ENCODE results near the gene LRRC58.
"Not testable (repeated sequence)": the region's sequence is repeated elsewhere in the genome, so short reads cannot be mapped to it uniquely, and the experiment has no call there.

Gene LRRC58

DNA sequence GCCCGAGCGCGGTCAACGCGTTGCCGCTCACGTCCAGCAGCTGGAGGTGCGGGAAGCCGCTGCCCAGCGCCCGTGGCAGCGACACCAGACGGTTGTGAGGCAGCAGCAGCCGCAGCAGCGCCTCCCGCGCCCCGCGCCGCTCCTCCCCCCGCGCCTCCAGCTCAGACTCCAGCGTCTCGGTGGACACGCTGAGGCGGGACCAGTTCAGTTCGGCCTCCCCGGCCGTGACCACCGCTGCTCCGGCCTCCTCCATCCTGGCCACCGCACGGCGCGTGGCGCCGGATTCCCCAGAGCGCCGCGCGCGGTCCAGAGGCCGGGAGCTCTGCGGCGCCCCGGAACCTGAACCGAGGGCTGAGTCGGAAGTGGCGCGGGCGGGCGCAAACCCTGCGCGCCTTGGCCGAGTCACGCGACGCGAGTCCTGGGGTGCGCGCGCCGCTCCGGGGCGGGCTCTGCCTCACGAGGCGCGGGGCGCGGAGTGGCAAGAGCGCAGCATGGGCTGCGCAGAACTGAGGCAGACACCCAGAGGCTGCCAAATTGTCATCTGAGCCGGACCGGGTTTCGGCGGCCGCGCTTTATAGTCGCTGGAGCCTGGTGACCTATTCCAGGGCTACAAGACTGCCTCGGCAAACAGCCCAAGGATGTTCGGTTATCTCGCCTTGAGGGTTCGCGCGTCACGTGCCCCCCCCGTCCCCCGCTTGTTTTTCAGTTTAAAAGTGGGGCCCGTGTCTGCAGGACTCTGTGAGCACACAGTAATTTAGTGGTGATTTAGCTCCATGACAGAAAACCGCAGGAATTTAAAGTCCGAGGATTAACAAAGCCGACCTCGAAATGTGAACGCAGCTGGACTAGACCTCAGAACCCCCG is at the start of gene LRRC58:
LRRC58 (minus strand) TSS at position 364 of the 864 bp plus-strand sequence; CDS start at position 253, 111 bp downstream.
- DNase-seq (ENCODE audit: low spot score) = peak; percentile 94

DNA sequence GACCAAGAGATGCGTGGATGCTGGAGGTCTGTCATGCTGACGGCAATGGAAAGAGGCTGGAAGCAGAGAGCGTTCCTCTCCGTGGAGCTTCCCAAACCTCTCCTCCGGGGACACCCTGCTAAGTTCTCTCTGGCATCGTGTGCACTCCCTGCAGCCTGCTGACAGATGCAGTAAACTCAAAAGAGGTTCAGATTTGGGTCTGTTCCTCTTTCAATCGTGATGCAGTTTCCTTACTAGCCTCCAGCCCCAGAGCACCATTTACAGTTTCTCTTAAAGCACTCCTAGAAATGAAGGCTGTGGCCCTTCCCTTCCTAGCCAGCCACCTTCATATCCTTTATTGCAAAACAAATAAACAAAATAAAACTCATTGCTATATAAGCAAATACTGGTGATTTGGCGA is 47.3 kb upstream of the LRRC58 start:
- no peak for DNase-seq (ENCODE audit: low spot score)

DNA sequence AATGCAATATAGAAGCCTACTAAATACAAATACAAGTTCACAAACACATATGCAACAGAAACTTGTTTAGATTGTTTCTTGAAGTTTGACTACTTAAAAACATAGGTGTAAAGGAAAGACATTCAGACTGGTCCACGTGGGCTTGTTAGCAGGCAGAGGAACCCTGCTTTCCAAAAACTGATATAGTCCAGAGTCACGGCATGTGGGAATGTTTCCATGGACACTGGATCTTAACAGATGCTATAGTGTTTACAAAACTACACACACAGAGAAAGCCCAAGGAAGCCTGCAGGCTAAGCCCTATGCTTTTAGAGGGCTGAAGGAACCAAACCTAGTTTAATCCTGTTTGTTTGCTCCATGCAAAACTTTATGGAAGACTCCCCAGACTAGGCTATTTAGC is 45.2 kb upstream of the LRRC58 start:
- no peak for DNase-seq (ENCODE audit: low spot score)

DNA sequence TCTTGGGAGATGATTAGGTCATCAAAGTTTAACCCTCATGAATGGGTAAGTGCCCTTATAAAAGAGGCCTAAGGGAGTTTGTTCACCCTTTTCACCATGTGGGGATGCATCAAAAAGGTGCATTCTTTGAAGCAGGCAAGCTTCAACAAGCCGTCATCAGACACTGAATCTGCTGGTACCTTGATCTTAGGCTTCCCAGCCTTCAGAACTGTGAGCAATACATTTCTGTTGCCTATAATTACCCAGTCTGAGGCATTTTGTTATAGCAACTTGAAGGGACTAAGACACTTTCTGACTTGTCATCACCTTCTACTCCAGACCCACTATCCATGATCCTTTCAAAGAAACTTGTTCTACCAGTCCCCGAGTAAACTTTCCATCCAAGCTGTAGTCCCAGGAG is 44.6 kb upstream of the LRRC58 start:
- no peak for DNase-seq (ENCODE audit: low spot score)

DNA sequence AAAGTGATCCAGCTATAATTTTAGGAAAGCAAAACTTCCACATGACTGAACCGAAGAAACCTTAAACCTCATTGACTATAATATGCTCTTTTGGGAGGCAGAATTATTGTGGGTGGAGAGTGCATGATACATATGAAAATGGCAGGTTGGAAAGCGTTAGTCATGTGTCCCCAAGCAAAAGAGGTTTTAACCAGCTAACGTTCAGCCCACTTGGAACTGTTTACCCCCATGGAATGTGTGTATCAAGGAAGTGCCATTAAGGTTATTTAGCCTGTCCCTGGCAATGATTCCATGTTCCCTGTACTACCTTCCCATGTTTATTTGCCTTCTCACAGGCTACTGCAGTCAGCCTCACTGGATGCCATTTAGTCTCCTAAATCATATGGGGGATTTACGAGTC is 44.1 kb upstream of the LRRC58 start:
- no peak for DNase-seq (ENCODE audit: low spot score)

DNA sequence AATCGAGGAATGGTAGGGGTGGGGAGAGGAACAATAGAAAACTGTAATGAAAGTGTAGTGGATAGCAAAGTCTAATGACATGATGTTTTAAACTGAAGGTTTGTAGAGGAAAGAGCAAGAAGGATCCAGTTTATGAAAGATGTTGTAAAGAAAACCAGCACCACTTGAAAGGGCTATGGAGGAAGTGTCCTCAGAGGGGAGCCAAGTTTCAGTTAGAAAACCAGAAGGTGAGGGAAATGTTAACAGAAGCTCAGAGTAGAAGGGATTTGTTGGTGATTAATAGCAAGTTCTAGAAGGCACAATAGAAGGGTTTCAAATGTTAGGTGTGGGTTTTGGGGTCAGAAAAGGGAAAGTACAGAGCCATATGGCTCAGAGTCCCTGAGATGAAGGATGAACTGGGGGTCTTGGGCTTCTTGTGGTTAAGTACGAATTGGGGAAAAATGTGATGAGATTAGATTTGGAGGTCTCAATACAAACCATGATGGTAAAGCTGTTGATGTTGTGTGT is 33.8 kb upstream of the LRRC58 start:
- no peak for DNase-seq (ENCODE audit: low spot score)

DNA sequence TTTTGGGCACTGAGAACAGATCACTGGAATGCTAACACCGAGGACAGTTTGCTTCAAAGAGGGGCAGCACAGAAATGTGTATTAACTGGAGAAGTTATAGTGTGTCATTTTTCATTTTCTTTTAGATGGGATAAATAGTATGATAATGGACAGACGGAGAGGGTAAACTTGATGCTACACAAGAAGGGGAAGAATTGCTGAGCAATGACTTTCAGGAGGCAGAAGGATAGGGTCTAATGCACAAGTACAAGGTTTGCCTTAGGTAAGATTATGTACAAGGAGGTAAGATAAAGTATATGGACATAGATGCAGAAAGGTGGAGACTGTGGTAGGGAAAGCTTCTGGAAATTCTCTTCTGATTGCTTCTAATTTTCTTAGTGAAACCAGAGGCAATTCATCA is 32.3 kb upstream of the LRRC58 start:
- no peak for DNase-seq (ENCODE audit: low spot score)

DNA sequence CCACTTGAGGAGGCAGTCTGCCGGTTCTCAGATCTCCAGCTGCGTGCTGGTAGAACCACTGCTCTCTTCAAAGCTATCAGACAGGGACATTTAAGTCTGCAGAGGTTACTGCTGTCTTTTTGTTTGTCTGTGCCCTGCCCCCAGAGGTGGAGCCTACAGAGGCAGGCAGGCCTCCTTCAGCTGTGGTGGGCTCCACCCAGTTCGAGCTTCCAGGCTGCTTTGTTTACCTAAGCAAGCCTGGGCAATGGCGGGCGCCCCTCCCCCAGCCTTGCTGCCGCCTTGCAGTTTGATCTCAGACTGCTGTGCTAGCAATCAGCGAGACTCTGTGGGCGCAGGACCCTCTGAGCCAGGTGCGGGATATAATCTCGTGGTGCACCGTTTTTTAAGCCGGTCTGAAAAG is 28.8 kb upstream of the LRRC58 start:
- not testable (repeated sequence) for DNase-seq (ENCODE audit: low spot score)

DNA sequence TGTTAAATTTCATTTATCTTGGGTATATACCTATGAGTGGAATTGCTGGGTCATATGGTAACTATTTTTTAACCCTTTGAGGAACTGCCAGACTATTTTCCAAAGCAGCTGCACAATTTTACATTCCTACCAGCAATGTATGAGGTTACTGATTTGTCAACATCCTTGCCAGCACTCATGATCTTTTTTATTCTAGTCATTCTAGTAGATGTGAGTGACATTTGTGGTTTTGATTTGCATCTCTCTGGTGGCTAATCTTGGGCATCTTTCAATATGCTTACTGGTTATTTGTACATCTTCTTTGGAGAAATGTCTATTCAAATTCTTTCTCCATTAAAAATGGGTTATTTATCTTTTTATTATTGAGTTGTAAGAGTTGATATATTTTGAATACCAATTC is 21.3 kb upstream of the LRRC58 start:
- no peak for DNase-seq (ENCODE audit: low spot score)

DNA sequence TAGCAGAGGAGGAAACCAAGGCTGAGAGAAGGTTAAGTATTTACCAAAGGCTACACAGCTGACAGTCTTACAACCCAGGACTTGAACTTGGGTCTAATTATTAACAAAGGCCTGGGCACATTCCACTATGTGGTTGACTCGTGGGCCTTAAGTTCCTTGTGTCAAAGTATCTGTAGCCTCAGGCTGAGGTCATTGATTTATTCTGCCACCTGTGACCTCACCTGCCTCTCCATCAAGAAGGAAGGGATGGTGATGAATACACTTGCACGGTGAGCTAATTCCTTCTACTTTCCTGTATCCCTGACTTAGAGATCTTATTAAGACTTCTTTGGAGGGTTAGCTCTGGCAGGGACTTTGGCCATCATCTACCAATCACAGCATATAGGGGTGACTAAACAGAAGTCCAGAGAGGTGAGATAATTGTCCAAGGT is 19.9 kb upstream of the LRRC58 start:
- no peak for DNase-seq (ENCODE audit: low spot score)

DNA sequence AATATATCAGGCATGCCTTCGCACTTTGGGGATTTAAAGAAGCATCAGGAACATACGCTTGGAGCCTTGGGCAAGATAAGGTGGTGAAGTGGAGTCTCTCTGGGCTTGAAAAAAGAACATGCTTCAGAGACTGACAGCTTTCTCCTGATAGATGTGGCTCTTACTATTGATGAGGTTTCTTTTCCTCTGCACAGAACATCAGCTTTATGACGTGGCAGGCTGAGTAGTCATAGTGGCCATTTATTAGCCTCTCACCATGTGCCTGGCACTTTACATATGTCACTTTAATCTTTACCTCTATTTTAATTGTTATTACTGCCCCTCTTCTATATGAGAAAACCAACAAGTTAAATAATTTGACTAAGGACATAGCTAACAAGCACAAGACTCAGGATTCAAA is 19.0 kb upstream of the LRRC58 start:
- DNase-seq (ENCODE audit: low spot score) = no peak

DNA sequence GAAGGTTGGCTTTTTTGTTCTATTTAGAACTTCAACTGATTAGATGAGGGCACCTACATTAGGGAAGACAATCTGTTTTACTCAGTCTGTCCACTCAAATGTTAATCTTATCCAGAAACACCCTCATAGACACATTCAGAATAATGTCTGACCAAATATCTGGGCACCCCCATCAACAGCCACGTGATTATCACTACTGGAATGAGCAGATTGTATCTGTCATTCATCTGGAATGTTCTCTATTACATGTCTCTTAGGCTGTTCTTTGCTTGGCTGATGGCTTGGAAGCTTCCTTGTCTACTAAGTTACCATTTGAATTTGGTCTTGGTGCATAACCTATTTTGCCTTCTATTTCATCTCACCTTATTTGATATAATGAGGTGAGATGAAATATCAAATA is 15.7 kb upstream of the LRRC58 start:
- no peak for DNase-seq (ENCODE audit: low spot score)

DNA sequence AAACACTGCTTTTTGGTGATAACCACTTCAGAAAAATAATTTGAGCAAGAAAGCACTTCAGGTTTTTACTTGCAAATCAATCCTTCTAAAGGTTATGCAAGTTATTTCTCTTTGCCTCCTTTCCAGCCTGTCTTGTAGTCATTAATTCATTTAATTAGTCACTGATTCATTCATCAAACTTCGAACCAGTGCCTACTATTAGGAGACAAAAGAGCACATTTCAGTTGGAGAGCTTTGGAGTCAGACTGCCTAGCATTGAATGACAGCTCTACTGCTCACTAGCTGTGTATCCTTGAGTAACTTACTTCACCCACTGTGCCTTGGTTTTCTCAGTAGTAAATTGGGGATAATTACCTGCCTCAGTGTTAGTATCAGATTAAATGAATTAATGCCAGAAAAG is 14.9 kb upstream of the LRRC58 start:
- DNase-seq (ENCODE audit: low spot score) = no peak

DNA sequence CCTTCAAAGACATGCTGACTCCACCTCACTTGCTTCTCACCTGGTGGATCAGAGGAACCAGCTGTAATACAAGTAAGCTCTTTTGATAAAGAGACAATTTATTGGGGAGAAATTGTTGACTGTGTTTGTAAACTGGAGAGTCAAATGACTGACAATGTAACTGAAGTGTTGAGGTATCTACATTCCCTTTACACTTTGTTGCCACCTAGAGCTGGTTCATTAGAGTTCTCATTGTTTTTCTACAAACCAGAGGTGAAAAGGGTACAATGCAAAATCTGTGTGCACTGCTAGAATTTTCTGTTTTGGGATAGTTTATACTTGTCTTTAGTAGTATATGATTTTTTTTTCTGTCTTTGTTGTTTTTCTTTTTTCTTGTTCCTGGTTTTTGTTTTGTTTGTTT is 8.7 kb upstream of the LRRC58 start:
- DNase-seq (ENCODE audit: low spot score) = peak; percentile 14

DNA sequence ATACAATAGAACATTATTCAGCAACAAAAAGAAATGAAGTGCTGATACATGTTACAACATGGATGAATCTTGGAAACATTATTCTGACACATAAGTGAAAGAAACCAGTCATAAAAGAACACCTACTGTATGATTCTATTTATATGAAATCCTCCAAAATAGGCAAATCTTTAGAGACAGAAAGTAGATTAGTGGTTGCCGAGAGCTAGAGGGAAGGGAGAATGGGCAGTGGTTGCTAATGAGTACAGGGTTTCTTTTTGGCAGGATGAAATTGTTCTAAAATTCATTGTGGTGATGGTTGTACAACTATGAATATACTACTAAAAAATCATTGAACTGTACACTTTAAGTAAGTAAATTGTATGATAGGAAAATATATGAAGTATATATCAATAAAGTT is 6.3 kb upstream of the LRRC58 start:
- no peak for DNase-seq (ENCODE audit: low spot score)

DNA sequence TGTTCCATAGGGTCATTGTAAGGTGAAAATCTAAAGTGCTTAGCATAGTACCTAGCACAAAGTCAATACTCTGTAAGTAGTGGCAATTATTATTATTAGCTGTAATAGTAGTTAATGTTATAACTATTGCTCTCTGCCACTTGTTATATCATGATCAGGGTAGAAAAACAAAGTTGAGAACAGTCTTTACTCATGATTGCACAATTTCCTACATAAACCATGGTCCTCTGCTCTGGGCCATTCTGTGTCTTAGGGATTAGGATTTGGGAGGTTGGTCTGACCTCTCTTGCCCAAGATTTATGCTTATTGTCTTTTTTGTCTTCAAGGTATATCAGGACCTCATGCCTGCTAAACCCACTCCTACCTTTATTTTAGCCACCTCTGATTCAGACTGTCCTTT is 4.3 kb upstream of the LRRC58 start:
- DNase-seq (ENCODE audit: low spot score) = no peak

DNA sequence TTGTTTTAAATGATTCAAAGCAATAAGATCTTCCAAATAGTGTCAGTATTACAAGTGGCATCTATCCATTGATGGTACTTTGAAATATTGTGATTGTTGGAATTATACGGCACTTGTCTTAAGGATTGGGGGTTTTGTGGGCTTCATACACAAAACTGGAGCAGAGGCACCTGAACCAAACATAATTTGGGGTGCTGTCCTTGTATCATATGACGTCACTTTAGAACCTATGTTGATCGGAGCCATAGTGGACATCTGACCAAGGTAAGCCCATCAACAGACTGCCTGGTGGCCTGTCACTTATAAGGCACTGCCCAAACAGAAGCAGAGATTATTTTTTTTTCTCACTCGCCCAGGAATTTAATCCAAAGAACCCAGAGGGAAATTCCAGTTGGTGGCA is 2.9 kb upstream of the LRRC58 start:
- no peak for DNase-seq (ENCODE audit: low spot score)

DNA sequence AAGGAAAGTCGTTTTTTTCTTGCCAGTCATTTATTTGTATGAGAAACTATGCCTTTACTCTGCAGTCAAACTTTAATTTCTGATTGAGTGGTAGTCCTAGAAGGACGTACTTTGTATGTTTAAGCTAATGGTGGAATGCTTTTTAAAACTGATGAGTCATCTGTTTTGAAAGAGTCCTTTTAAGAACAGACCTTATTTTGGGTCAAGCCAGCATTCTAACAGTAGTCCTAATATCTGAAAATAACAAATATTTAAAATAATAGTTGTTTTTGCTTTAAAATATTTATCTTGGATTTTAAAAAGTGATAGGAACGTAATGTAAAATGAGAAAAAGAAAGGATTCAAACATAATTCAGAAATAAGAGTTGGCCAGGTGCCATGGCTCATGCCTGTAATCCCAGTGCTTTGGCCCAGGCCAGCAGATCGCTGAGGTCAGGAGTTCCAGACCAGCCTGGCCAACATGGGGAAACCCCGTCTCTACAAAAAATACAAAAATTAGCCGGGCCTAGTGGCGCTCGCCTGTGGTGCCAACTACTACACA is 1.3 kb upstream of the LRRC58 start:
- DNase-seq (ENCODE audit: low spot score) = peak; percentile 62

DNA sequence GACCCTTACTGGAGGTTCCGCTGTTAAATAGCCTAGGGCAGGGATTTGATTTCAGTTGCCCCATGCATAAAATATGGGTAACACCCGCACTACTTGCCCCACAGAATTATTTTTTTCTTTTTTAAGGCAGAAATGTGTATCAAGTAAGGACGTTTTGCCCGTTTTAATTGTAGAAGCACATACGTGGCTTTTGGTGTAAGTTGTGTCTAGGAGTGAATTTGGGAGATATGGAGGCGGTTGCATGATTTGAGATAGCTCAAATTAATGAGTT is 636 bp upstream of the LRRC58 start:
- DNase-seq (ENCODE audit: low spot score) = no peak

DNA sequence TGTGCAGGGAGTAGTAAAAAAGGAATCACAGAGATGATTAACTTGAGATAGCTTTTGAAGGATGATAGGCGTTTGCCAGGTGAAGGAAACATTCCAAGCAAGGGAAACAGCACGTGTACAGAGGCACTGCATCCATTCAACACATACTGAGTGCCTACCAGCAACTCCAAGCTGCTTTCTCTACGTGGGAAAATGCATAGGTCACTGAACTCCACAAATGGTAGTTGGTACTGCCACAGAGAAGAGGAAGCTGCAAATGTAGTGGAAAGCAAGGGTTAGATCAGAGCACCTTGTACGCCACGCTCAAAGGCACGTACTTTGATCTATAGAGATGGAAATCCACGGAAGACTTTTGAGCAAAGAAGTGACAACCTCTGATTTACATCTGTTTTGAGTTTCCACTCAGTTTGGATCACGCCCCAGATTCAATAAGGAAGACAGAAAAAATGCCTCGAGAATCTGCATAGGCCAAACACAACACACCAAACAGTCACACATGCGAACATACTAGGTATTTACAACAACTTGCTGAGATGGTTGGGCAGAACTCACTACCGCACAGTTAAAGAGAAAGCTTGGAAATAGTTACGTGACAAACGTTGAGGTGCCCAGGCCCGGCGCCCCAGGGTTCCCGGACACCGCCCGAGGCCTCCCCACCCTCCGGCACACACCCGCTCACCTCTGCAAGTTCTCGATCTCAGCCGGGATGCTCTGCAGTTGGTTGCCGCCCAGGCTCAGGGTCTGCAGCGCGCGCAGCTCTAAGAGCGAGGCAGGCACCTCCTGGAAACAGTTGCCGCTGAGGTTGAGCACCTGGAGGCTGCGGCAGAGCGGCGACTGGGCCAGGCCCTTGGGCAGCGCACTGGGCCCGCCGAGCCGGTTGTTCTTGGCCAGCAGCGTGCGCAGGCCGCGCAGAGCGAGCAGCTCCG is 826 bp downstream of the LRRC58 start:
- DNase-seq (ENCODE audit: low spot score) = peak; percentile 50

DNA sequence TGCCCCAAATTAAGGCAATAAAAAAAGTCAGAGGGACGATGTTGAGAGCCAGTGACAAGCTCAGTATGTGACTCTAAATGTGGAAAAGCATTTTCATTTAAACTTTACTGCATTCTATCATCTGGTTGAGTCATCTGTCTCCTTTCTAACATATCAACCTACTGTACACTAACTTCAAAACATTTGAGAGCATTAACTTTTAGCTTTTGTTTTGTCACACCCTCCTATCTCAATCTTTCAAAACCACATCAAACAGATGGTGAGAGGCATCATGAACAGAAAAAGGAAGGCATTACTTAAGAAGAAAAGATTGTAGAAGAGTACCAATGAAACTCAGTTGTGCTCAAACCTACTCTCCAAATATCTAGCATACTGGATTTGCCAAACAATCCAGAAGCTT is 4.8 kb downstream of the LRRC58 start:
- no peak for DNase-seq (ENCODE audit: low spot score)

DNA sequence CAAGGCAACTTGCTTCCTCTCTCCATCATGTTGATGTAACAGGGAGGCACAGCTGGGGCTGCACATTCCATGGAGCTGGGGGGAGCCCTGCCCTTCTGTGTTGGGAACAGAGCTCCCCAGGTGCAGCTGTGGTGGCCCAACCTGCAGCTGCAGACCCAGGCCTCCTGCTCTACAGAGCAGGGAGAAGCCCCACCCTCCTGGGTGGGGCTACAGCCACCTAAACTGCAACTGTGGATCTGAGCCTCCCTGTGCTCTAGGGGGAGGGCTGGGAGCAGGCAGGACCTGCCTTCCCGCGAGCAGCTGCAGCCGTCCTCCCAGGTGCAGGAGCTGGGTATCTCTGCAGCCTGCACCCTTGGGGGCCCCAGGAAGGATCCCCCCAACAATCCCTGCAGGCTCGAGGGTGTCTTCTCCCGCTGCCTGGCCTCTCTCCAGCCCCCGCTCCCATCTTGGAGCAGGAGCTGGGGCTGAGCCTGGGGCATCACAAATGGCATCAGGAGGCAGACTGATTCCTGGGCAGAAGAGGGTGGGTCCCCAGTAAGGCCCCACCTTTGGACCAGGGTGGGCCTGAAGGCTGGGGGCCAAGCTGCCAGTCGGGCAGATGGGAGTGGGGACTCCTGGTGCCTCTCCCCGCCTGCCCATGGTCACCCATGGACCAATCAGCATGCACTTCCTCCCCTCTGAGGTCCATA is 7.4 kb downstream of the LRRC58 start:
- no peak for DNase-seq (ENCODE audit: low spot score)

Data from RKO (cell line).